ENCODE data around the gene PDHA2.

DNA sequence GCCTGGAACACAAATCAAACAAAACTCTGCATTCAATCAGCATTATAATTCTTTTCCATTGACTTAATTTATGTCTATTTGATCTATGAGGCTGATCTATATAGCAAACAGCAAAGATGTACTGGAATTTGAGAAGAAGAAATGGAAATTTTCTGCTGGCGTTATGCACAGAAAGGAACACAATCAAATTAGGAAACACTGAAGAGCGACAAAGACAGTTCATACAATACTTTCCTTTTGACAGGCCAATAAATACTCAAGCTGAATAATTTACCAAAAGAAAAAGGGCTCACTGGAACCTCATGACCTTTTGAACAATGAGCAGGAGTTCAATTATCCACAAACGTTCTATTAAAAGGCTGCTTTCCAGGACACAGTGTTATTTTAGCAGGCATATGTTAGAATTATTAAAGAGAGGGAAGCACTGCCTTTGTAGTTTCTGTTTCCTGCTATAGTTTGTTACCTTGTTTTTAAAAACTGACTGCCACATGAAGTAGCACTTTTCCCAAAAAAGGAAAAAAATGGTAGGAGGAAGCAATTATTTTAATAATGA is 8.1 kb downstream of the PDHA2 start:
- no peak for TF ChIP-seq CTCF (IDR thresholded peaks at IDR 0.05; ENCODE audit: poor library complexity)
- TF ChIP-seq EZH2 (IDR thresholded peaks at IDR 0.05; ENCODE audit: borderline replicate concordance), result no peak

All from hepatocyte (in vitro differentiated cells).